OCI-LY7 (cell line): ENCODE data around the gene FMNL1.

ENCODE experiments used
- CTCF ChIP-seq: fragments of 200-600 bp; sonication (generic); conservative IDR thresholded peaks from 2 replicates; pipeline ENCODE4 v1.5.1; 2014; ENCODE audit warnings: mild to moderate bottlenecking, antibody characterized with exemption, low read length, moderate library complexity, mixed read lengths
- EZH2phosphoT487 ChIP-seq: fragments of 200-600 bp; sonication (generic); IDR thresholded peaks from 2 replicates; pipeline ENCODE4 v1.6.1; 2018; ENCODE audit warnings: low read depth, borderline replicate concordance, mild to moderate bottlenecking, mixed run types, antibody characterized with exemption, low read length, moderate library complexity, mixed read lengths

- TF ChIP-seq CTCF (no peak), EZH2phosphoT487 (no peak)
These were observed 54.3 kb downstream of the FMNL1 start for GRCh38 chr17:45276031-45276430.
